CD4-positive, alpha-beta T cell treated with Interleukin-17A for 4 hours (primary cell): ENCODE results near the gene SLC9A4.

Source experiments
- DNase-seq: peaks from one replicate; pipeline ENCODE4 v3.0.0-alpha.2; 2020; ENCODE audit warnings: mixed read lengths

The SLC9A4 gene

DNA sequence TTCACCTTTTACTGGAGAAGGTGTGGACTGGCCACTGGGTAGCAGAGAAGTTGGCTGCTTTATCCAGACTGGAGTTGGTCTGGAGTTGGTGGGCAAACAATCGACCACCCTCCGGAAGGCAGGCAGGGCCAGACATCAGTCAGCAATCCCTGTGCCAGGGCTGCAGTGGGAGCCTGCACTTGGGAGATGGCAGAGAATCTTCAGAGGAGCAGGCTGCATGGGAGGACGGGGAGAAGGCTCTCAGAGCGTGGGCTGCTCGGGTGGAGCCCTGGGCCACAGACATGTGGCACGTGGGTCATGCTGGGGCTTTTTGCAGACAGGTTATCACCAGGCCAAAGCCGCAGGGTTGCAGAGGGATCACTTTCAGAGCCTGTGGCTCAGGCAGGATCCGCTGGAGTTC, 29.6 kb downstream of the SLC9A4 start:
- DNase-seq: no peak

- no peak for DNase-seq
Observed at GRCh38 chr2:102504833-102505232, 31.8 kb downstream of the SLC9A4 start.

DNA sequence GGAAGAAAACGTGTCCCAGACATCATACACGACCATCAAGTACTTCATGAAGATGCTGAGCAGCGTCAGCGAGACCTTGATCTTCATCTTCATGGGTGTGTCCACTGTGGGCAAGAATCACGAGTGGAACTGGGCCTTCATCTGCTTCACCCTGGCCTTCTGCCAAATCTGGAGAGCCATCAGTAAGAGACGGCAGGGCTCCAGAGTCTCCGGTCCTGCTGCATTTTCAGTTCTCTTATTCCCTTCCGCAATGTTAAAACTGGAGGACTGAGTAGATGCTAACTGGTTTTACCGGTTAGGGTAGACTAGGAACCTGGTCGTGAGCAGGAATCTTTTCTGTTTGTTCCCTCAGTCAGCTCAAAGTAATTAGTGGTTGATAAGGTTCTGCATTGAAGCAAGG, 32.3 kb downstream of the SLC9A4 start:
- DNase-seq: no peak

DNA sequence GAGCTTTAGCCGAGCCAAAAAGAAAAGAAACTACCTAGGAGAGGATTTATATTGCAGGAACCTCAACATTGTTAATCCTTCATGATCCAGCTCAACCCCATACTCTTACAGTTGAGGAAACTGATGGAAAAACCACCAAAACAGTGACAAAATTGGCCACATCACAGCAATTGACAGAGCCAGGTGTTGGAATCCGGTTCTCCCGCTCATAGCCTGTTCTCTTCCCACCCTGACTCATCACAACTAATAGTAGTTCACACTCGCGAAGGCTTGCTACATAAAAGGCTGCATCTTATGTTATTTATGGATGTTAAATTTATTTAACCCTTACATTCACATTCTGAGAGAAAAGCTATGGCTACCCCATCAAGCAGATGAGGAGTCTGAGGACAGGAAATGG, 33.7 kb downstream of the SLC9A4 start:
- no peak for DNase-seq

GRCh38 chr2:102508863-102509262, 35.8 kb downstream of the SLC9A4 start:
- no peak for DNase-seq

DNA sequence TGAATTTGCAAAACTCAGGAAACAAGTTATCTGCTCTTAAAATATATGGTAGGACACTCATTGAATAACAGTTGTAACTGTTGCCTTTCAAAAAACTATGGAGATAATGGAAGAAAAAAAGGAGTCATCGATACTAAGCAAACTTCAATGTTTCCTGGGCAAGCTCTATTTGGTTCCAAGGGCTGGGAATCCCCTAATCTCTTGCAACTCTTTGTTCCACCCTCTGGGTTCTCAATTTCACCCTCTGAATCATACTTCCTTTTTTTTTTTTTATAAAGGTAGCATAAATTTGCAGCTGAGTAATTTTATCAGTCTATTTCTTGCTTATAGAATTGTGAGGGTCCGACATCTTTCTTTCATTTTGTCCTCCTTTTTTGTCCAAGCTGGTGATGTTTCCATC, 36.7 kb downstream of the SLC9A4 start:
- no peak for DNase-seq

GRCh38 chr2:102510791-102511575, 38.0 kb downstream of the SLC9A4 start:
- DNase-seq: no peak

DNA sequence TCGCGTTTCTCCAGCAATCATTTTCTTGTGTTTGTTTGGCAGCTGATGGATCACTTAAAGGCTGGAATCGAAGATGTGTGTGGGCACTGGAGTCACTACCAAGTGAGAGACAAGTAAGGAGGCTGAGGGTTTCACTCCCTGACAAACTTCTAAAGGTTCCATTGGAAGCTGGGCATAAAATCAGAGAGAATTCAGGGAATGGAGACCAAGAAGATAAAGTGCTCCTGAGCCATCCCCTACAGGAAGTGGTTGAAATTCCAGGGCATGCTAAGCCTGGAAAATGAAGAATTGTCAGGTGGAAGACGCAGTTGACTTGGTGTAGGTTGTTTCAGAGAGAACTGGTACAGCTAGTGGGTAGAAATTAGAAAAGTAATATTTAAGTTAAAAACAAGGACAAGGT, 39.1 kb downstream of the SLC9A4 start:
- DNase-seq: no peak

DNA sequence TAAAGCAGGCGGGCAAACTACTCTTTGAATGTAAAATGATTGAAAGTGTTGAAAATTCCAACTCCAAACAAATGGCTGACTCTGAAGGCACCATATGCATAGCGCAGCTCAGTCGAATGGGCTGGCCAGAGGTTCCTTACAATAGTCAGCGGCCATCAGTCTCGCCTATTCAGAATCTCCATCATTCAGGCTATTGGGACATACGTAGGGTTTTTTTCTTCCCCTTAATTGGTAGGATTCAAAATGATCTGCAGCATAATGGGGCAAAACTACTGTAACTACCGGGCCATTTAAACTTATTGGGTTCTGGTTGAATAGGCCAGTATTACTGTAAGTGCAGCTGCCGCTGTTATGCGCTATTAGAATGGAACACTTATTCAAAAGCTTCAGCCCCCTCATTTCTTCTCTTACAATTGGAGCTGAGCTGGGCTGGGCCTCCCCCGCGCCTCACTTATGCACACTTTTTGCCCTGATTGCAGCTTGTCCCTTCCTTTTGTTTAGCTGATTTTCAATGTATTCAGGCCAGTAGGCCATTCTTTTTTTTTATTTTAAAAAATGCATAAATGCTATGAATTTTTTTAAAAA, 40.4 kb downstream of the SLC9A4 start:
- no peak for DNase-seq

DNA sequence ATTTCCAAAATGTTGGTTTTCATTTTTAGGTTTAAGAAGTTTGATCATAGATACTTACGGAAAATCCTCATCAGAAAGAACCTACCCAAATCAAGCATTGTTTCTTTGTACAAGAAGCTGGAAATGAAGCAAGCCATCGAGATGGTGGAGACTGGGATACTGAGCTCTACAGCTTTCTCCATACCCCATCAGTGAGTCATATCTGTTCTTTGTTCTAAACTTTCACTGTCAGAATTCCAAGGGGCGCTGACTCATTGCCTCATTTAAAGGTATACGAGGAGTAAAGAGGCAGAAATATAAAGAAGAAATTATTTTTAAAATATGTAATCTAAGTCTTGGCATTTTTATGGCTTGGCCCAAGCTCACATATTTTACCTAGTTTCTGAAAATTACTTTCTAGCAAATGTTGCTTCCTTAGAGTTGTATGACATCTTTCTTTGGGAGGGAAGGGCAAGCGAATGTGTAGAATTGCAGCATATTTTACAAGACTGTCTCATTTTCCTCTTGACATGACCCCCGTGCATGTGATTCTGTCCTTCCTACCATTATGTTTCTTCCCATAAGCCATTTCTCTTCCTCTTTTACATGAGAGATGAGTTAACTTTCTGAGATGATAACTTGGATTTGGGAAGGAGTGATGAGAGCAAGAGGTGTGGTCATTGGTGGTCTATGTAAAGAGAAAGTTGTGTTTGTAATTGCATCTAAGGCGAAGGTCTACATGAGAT, 41.2 kb downstream of the SLC9A4 start:
- no peak for DNase-seq

DNA sequence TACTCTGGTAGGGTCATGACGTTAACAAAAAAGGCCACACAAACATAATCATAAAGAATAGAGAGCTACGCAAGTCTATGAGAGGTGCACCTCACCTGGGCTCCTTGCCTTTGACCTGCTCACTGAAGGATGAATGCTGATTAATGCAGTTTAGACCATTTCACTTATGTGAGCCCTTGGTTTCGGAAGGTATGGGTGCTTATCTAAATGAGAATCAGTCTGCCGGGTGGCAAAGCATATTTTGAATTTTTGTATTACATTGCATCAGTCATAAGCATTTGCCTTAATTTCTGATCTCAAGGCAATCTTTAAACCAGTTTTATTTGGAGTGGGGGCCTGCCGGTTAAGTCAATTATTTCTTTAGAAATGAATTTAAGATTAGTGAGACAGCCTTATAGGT, 42.8 kb downstream of the SLC9A4 start:
- no peak for DNase-seq

- DNase-seq: no peak
Observed at GRCh38 chr2:102518170-102518569, 45.1 kb downstream of the SLC9A4 start.

DNA sequence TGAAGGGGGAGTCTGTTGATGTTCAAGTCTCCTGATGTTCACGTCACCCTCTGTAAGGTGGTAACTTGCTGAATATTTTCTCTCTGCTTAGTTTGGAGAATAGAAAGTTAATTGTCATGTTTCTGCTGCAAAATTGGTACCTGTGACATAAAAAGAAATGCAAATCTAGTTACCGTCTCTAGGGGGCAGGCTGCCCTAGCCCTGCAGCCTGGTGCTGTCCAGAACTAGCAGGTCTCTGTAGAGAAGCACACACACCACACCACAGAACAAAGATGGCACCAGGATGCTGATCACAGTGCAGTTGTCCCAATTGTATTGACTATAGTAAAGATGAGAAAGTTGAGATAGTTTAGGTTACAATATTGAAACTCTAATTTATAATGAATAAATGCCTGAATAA, 47.0 kb downstream of the SLC9A4 start:
- DNase-seq: no peak

GRCh38 chr2:102520801-102521200, 47.8 kb downstream of the SLC9A4 start:
- no peak for DNase-seq

DNA sequence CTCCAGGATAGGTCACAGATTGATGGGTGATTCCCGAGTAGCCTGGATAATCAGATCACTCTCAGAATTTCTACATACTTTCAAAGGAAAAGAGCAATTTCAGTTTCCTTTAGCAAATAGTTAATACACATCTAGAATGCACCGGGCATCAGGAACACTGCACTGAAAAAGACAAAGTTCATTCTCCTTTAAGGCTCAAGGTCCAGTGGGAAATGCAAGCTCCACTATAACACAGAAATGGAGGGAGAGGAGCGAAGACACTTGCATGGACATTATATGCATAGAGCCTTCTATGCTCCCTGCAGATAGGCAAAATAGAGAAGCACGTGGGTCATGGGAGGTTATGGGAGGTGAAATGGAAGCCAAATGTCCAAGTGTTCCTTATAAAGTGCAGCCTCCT, 49.1 kb downstream of the SLC9A4 start:
- DNase-seq: no peak

DNA sequence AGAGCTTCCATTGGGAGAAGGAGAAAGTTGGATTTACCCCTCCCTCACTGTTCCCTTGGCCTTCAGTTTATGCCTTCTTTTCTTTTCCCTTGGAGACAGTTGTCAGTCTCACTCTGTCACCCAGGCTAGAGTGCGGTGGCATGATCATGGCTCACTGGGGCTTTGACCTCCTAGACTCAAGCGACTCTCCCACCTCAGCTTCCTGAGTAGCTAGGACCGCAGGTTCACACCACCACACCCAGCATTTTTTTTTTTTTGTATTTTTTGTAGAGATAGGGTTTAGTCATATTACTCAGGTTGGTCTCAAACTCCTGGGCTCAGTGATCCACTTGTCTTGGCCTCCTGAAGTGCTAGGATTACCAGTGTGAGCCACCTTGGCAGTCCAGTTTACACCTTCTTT, 49.9 kb downstream of the SLC9A4 start:
- no peak for DNase-seq

DNA sequence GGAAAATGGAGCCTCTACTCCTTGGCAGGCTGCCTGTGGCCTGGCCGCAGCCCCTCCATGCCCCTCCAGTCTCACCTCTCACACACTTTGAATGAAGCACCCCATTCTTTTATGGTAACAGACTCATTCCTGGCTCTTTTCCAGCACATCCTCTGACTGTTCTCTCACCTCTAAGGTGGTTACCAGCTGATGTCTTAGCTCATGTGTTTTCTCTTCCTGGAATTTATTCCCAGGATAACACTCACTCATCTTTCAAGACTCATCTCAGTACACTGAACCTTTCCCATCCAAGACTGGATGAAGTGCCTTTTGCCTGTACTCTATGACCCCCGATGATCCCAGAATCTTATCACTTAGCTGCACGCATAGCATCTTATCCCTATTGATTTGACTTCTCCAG, 50.6 kb downstream of the SLC9A4 start:
- DNase-seq: no peak

- DNase-seq: no peak
Observed at GRCh38 chr2:102527086-102527485, 54.1 kb downstream of the SLC9A4 start.

GRCh38 chr2:102538491-102538890, 65.5 kb downstream of the SLC9A4 start:
- DNase-seq: no peak

DNA sequence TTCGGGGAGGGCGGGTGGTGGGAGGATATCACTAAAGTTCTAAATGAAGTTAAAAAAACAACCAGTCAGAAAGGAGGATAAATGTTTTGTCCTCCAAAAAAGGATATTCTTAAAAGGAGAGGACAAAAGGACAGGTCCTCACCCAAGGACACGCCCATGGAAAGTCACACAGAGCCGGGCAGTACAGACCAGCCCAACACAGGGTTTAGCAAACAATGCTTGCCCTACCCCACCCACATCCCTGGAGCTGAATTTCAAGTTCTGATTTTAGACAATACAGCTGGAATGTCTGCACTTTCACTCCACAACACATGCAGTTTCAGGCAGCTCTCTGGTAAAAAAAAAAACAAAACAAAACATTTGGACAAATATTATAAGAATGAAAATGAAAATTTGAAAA, 67.9 kb downstream of the SLC9A4 start:
- DNase-seq: no peak

DNA sequence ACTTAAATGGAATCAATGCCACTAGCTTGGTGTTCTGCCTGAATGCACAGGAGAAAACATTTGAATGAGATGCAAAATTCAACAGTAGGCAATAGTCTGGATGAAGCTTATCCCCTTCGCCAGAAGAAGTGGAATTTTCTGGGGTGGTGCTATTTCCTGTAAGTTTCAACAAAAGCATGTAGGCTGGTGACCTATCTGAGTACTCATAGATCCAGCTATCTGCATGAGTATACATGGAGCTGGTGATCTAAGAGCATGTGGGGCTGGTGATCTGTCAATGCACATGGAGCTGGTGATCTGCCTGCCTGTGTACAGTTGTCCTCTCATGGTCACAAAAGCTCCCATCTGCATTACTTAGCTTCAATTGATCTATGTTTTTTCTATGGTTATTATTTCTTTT, 71.2 kb downstream of the SLC9A4 start:
- no peak for DNase-seq

GRCh38 chr2:102547462-102547861, 74.4 kb downstream of the SLC9A4 start:
- DNase-seq: no peak

GRCh38 chr2:102549027-102549426, 76.0 kb downstream of the SLC9A4 start:
- no peak for DNase-seq

GRCh38 chr2:102550151-102550550, 77.1 kb downstream of the SLC9A4 start:
- no peak for DNase-seq
